ENCODE data around the gene NEK10.

NEK10 gene

DNA sequence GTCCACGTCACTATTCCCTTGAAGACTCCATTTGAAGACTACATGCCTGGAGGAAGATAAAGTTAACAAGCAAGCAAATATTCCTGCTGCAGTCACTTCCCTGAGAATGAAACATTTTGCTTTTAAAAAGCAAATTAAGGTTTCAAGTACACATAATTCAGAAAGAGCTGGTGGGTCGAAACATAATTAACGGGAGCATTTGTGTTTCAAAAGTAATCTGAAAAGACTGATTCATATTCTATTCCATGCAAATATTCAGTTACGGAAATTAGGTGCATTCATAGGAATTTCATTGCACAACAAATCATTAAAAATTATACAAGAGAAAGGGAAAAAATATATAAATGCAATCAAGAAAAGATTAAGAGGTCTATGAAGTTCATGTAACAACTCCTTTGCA lies 260.9 kb downstream of the NEK10 start:
- FAIRE-seq: no peak
- no peak for DNase-seq (ENCODE audit: low spot score)

DNA sequence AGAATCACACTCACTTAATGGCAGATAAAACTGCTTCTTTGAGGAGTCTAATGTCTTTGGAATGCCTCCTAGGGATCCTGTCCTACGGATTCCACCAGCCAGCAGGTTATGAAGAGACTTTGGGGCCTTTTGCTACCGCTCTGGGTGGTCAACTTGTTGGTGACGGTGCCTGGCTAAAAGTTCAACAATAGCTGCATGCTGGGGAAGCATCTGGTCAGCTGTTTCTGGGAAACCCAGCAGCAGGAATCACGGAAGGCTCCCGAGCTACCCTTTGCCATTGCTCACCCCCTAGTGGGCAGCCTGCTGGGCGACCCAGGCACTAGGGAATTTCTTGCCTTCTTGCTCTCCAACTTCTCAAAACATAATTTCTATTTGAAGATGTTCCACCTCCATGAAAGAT lies 263.3 kb downstream of the NEK10 start:
- FAIRE-seq (no peak), DNase-seq (ENCODE audit: low spot score) (no peak)

DNA sequence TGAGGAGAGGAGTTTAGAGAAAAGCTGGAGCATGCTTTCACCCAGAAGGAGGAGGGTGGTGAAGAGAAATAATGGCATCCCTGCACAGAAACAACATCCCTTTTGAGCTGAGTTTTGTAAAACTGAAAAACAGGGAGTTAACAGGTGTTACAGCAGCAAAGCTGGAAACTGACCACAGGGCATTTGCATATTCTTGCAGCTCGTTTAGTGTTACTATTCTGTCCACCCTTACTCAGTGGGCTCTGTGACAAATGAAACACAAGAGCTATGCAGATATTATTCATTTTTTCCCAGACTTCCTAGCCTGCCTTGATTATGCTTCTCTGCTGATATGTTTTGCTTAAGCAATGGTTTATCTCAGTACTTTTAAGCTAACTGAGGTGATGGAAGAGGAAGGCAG lies 272.0 kb downstream of the NEK10 start:
- FAIRE-seq: no peak
- no peak for DNase-seq (ENCODE audit: low spot score)

- FAIRE-seq (no peak), DNase-seq (ENCODE audit: low spot score) (no peak)
These were observed 273.5 kb downstream of the NEK10 start for GRCh38 chr3:27095553-27096222.

- DNase-seq (ENCODE audit: low spot score) (no peak), FAIRE-seq (no peak)
These were observed 274.5 kb downstream of the NEK10 start for GRCh38 chr3:27094721-27095120.

GRCh38 chr3:27093771-27094170 lies 275.4 kb downstream of the NEK10 start:
- DNase-seq (ENCODE audit: low spot score) (no peak), FAIRE-seq (no peak)

DNA sequence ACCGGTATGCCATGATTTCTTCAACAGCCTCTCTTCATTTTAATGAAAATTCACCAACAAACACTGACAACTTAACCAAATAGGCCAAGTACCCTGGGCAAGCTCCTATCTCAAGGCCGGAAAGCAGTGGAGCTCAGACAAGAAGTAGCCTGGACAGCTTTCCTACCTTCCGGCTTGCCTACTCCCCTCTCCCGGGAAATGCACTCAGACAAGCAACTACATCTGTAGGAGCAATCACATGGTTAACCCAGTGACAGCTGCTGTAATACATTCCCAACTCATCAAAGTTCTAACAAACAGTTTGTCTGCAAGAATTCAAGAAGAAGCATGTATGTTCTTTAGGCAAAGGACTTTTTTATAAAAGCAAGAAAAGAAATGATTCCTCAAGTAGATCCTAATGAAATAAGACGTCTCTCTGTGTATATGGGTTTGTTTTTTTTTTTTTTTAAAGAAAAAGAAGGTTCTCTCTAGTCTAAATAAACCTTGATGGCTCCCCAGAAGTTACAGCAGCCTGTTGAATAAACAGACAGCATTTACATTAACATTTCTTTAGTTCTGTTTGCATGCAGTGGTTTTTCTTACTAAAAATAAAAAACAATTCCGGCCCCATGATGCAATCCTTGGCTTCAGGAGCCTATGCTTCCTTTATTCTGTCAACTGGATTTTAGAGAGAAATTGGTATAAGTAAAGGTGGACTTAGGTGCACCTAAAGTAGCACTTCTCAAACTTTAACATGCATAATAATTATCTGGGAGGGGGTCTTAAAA lies 278.7 kb downstream of the NEK10 start:
- FAIRE-seq (no peak), DNase-seq (ENCODE audit: low spot score) (no peak)

- DNase-seq (ENCODE audit: low spot score) (no peak), FAIRE-seq (no peak)
These were observed 279.5 kb downstream of the NEK10 start for GRCh38 chr3:27089645-27090044.

DNA sequence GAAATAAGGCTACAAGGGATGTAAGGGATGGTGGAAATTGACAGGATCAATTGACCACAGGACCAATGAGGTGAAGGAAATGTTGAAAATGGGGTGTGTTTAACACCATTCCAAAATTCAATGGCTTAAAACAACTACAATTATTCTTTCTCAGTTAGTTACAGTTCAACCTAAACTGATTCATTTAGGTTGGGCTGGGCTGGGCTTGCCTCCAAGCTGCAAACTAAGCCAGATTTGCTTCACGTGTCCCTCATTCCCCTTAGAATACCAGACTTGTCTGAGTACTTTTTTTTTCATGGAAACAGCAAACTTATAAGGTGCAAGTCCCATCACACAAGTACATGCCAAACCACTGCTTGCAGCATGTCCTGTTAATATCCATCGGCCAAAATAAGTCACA lies 280.1 kb downstream of the NEK10 start:
- FAIRE-seq: no peak

DNA sequence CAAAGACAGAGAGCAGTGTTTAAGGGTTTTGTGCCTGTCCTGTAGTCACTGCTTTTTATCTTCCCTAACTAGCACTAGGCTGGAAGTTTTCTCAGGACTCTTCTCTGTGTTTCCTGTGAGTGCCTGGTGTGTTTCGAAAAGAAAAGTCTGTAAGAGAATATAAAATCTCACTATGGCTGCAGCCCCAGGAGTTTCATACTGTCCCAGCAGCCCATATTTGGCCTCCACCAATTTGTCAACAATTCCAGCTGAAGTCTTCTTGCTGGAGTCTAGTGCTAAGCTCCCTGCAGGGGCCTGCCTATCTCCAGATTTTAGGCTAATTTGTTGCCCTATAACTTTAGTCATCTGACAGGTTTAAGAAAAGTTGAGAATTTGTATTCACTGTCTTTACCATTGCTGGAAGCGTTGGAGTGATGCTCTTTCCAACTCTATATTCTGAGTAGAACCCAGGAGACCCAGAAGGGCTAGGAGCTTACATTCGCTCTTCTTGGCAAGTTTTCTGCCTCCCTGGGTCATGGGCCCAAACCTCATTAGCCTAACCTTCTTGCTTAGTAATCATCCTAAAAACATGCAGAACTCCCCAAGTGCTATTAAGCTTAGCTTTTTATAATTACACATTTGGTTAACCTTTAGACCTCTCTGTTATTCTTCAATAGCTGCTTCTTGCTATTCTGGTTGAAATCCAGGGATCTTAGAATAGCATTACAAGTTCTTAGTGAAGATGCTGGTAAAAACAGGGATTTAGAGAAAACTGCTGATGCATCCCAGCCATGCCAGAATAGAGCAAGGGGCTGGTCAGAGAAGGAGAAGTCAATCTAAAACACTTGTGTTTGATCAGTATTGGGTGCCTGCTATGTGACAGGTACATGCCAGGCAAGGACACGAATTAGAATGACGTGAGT lies 283.1 kb downstream of the NEK10 start:
- DNase-seq (ENCODE audit: low spot score): no peak
- no peak for FAIRE-seq

More for the DNA sequence above, 280.1 kb downstream of the NEK10 start:
- no peak for DNase-seq (ENCODE audit: low spot score)

DNA sequence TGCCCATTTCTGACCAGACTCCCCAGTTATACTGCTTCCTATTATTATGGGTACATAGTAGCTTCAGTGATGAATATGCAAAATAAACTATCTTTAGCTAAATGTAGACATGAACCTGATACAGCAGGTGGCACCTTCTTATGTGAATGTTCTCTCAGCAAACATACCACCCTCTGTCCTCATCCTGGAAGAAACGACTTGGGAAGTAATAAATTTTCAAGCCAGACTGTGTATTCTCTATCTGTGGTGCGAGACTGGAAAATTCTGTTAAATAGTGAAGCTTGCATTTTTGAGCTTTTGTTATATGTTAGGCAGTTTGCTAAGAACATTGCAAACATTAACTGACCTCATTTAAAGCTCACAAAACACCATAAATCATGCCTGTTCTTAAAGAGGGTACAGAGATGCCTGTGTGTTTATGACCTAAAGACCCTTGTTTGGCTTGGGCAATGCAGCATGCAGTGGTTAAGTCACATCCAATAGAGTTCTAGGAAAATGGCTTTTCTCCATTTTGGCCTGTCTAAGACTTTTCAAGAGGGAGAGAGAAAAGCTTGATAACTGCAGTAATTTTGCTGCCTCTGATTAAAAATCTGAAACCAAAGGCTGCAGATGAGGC lies 287.1 kb downstream of the NEK10 start:
- FAIRE-seq: no peak
- no peak for DNase-seq (ENCODE audit: low spot score)

DNA sequence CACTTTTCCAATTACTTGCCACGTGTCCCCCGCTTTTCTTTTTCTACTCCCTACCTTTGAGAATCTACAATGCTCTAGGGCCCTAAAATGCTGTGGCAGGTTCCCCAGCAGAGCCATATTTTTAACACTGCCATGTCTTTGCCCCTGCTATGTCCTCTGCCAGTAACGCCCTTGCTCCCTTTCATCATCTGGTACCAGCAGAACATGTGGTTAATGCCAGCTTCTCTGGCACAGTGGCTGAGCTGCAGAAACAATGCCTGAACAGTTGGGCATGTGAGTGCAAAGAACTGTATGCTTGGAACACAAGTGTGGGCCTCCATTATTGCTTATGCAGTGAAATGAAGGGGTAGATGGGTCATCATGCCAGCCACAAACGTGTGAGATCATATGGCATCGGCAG lies 287.6 kb downstream of the NEK10 start:
- no peak for FAIRE-seq

GRCh38 chr3:27080258-27080525 lies 289.0 kb downstream of the NEK10 start:
- DNase-seq (ENCODE audit: low spot score): no peak
- FAIRE-seq: no peak

More for the DNA sequence above, 287.6 kb downstream of the NEK10 start:
- no peak for DNase-seq (ENCODE audit: low spot score)

DNA sequence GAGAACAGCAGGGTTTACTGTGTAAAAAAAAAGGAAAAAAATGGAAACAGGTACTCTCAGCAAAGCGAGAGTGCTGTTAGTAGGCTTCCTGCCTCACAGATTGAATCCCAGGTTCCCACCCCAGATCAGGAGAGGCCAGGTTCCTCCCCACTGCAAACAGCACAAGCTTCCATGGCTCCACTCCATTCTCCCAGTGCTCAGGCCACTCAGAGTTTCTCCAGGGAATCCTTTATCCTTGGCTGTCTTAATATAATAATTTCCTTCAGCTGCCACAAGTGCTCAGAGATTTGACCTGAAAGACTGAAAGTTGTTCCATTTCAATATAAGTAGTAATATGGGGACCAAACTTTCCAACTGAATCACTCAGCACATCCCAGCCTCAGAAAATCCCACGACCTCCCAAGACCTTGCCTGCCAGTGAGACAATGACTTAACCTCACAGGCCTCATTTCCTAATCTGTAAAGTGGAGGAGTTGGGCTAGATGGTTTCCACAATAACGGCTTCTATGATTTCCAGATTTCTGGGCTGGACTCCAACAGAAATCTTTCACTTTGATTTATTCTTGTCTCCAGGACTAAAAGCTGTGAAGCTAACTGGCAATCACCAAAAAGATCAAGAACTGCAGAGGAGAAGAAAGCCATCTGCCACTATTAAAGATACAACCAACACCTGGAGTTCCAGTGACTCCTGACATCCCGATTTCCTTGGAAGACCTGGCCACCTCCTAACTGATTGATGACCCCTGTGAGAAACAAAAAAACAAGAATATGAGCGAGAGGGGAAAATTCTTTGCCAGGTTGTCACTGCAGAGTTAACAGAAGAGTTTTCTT lies 289.5 kb downstream of the NEK10 start:
- DNase-seq (ENCODE audit: low spot score): peak; percentile 11

DNA sequence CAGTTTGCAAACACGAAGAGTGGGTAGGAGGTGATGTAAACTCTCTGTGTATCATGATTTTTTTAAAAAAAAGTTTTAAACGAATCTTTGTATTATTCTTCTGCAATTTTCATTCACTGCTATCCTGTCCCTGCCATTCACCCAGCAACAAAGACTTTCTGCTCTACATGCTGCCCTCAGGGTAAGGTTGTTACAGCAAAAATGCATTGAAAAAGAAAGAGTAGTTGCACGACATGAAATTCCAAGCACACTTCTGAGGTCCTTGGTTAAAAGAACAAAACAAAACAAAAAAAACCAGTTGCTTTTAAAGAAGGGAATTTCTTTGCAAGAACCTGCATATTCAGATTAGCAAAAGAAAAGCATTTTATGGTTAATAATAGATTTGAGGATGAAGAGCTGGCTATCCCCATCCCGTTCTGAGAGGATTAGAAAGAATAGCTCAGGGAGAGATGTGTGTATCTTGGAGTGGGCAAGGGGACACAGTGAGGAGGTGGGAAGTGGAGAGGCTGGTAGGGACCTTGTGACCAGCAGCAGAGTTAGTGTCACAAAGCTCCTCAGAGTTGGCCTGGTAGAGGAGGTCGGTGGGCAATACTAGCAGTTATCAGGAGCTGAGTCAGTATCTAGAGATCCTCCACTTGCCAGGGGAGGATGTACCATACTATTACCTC lies 290.8 kb downstream of the NEK10 start:
- FAIRE-seq: no peak
- no peak for DNase-seq (ENCODE audit: low spot score)

More for the DNA sequence above, 289.5 kb downstream of the NEK10 start:
- FAIRE-seq: no peak

DNA sequence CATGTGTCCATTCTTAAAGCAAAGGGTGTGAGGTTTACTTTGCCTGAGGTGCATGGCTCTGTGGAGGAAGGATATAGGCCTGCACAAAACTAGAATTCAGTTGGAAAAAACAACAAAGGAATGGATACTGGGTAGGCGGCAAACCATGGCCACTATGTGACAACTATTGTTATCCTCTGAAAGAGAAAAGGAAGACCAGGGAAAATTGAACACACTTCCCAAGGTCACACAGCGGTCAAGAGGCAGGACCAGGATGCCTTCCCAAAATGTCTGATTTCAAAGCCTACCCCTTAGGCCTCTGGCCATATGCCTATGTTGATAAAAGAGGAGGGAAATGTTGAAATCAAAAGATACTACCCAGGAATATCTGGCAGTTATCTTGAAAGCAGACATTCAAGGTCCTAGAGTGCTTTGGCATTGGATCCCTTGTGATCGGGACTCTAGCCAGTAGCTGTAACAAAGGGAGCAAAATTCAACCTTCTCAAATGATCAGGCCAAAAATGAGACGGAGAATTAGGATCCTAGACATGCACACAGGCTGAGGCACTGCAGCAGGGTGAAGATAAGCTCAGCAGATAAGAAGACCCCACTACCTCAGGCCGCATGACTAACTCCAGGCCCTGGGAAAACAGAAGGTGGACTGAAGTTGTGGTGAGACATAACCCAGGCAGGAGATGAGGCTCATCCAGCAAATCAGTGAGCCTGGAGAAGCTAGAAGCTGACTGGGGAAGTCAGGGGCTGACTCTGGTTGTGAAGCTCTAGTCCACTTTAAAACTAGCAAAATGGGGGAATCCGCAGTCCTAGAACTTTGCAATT lies 292.2 kb downstream of the NEK10 start:
- FAIRE-seq: no peak
- DNase-seq (ENCODE audit: low spot score): no peak

DNA sequence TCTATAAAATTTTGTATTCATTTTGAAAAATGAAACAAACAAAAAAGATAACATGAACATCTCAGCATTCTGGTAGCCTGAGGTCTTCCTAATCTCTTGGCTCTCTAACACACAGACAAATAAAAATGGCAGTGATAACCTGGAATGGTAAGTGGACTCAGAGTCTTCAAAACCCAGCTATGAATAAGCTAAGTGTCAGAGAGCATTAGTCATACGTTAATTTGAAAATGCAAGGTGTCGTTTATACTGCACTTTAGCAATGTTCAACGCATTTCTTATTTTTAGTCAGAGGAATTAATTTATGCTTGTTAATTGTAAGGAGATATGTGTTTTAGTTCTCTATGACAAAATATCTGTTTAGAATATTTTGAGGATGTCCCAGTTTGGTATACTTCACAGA lies 294.3 kb downstream of the NEK10 start:
- FAIRE-seq: no peak
- no peak for DNase-seq (ENCODE audit: low spot score)

GRCh38 chr3:27073912-27074311 lies 295.3 kb downstream of the NEK10 start:
- FAIRE-seq (no peak), DNase-seq (ENCODE audit: low spot score) (no peak)

GRCh38 chr3:27072810-27073651 lies 296.2 kb downstream of the NEK10 start:
- no peak for FAIRE-seq

More at GRCh38 chr3:27072810-27073651, 296.2 kb downstream of the NEK10 start:
- DNase-seq (ENCODE audit: low spot score): no peak
